Upper lobe of left lung (tissue), 4 donors: Measurements from ENCODE around the gene MAGI3.

Experiments used
- POLR2A ChIP-seq, 4 donors: fragments of 450-650 bp; IDR thresholded peaks; one replicate each; pipeline ENCODE4 v1.5.1; 2016 to 2017; ENCODE audit warnings: antibody characterized with exemption in 4 of 4, mild to moderate bottlenecking in 2 of 4
- POLR2AphosphoS5 ChIP-seq, 2 donors: sonication (generic); formaldehyde crosslinking; IDR thresholded peaks; one replicate each; pipeline ENCODE4 v1.5.1; 2017; ENCODE audit warnings: antibody characterized with exemption in 2 of 2
- TF ChIP-seq, protein P1 (sequence below), 6 experiments: fragments of 450-650 bp in 4 of 6; fragments of 200-600 bp in 2 of 6; sonication (generic) in 2 of 6; IDR thresholded peaks; one replicate each; pipeline ENCODE4 v1.5.1; 2016 to 2019; ENCODE audit warnings: antibody characterized with exemption in 6 of 6

DNA sequence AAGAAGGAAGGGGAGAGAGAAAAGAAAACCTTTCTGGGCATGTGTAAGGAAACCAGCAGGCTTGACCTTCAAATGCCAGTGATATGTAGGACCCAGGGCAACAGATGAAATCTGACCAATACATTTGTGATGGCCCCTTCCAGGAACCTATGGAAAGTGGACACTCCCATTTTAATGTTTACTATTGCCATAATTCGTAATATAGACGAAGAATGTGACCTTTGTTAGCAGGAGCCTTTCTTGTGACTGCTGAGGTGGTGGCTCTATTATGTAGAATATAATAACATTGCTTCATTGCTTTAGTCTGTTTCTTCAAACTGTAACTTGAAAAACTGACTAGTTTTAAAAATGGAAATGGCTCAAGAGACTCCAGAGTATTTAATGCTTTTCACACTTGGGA, 150.8 kb downstream of the MAGI3 start:
- TF ChIP-seq, protein P1, sequence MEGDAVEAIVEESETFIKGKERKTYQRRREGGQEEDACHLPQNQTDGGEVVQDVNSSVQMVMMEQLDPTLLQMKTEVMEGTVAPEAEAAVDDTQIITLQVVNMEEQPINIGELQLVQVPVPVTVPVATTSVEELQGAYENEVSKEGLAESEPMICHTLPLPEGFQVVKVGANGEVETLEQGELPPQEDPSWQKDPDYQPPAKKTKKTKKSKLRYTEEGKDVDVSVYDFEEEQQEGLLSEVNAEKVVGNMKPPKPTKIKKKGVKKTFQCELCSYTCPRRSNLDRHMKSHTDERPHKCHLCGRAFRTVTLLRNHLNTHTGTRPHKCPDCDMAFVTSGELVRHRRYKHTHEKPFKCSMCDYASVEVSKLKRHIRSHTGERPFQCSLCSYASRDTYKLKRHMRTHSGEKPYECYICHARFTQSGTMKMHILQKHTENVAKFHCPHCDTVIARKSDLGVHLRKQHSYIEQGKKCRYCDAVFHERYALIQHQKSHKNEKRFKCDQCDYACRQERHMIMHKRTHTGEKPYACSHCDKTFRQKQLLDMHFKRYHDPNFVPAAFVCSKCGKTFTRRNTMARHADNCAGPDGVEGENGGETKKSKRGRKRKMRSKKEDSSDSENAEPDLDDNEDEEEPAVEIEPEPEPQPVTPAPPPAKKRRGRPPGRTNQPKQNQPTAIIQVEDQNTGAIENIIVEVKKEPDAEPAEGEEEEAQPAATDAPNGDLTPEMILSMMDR (IDR thresholded peaks at IDR 0.05) = no peak
- no peak for TF ChIP-seq POLR2AphosphoS5 (IDR thresholded peaks at IDR 0.05)
- TF ChIP-seq POLR2A (IDR thresholded peaks at IDR 0.05) = no peak
